ENCODE results near the gene PROSER2.

GRCh38 chr10:11825796-11826414, 2.7 kb downstream of the PROSER2 start:
- no peak for TF ChIP-seq EZH2phosphoT487 (IDR thresholded peaks at IDR 0.05; ENCODE audit: low read depth)
- TF ChIP-seq, protein P1, sequence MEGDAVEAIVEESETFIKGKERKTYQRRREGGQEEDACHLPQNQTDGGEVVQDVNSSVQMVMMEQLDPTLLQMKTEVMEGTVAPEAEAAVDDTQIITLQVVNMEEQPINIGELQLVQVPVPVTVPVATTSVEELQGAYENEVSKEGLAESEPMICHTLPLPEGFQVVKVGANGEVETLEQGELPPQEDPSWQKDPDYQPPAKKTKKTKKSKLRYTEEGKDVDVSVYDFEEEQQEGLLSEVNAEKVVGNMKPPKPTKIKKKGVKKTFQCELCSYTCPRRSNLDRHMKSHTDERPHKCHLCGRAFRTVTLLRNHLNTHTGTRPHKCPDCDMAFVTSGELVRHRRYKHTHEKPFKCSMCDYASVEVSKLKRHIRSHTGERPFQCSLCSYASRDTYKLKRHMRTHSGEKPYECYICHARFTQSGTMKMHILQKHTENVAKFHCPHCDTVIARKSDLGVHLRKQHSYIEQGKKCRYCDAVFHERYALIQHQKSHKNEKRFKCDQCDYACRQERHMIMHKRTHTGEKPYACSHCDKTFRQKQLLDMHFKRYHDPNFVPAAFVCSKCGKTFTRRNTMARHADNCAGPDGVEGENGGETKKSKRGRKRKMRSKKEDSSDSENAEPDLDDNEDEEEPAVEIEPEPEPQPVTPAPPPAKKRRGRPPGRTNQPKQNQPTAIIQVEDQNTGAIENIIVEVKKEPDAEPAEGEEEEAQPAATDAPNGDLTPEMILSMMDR (IDR thresholded peaks at IDR 0.05; ENCODE audit: low read depth, low read length) = no peak

All from OCI-LY3 (cell line).